ENCODE data around the gene APOB. TPM values are rescaled to one million over a fixed set of nuclear protein-coding genes. Genes with fewer than 3 reads are reported as not detected.

APOB gene
- polyA plus RNA-seq, 1 experiment = 0.04 TPM

DNA sequence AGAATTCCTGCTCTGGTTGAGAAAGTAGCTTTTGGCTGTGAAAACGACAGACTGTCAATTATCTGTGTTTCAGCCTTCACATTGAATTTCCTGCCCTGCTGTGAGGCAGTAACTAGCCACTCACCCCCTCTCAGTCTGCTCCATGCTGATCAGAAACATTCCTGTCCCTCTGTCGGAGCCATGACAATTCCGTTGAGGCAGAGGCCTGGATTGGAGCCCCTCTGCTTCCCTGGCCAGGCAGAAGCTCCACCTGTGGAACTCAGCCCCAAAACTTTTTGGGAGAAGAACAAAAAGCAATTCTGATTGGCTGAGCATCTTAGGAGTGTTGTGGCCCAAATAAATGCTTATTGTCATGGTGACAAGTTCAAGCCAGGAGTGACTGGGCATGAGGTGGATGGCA is 60.0 kb downstream of the APOB start:
- no peaks in the 10 kb centered on the region for H3K27me3 ChIP-seq (ENCODE audit: control insufficient read depth, insufficient read depth, low read length)
- ChIA-PET CTCF (interaction anchor here (1.2 kb wide), 1 partner anchor 40 kb away, joined by 3 read pairs; no protein-coding TSS in a partner anchor), POLR2A (no interaction called here)
- no peaks in the 10 kb centered on the region for H3K36me3 ChIP-seq (ENCODE audit: control insufficient read depth, insufficient read depth, low read length)
- TF ChIP-seq, protein P1, sequence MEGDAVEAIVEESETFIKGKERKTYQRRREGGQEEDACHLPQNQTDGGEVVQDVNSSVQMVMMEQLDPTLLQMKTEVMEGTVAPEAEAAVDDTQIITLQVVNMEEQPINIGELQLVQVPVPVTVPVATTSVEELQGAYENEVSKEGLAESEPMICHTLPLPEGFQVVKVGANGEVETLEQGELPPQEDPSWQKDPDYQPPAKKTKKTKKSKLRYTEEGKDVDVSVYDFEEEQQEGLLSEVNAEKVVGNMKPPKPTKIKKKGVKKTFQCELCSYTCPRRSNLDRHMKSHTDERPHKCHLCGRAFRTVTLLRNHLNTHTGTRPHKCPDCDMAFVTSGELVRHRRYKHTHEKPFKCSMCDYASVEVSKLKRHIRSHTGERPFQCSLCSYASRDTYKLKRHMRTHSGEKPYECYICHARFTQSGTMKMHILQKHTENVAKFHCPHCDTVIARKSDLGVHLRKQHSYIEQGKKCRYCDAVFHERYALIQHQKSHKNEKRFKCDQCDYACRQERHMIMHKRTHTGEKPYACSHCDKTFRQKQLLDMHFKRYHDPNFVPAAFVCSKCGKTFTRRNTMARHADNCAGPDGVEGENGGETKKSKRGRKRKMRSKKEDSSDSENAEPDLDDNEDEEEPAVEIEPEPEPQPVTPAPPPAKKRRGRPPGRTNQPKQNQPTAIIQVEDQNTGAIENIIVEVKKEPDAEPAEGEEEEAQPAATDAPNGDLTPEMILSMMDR (IDR thresholded peaks at IDR 0.05; ENCODE audit: insufficient read depth, low read depth, low read length) = no peak
- no peak overlapping the region for H3K4me3 ChIP-seq (ENCODE audit: low read depth, low read length)
- DNase-seq (ENCODE audit: low read depth) = no peak

DNA sequence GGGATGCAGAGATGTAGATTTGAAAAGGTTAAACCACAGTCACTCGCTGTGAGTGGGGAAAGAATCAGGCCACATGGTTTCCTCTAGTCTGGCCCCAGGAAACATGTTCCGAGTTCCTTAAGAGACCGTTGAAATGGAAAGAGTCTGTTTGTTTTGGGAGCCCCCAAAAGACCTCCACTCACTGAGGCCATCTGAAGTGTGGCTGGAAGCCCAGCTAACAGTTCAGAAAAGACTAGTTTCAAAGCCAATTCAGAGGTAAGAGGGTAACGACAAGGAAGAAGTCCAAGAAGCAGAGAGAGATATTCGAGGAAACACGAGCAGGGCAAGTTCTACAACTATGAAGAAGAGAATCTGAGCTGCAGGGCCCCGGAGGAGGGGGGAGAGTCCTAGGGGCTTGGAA is 61.0 kb downstream of the APOB start:
- ChIA-PET CTCF (interaction anchor here (1.5 kb wide), 1 partner anchor 20 kb away, joined by 5 read pairs; no protein-coding TSS in a partner anchor), POLR2A (no interaction called here)
- TF ChIP-seq, protein P1 (IDR thresholded peaks at IDR 0.05; ENCODE audit: insufficient read depth, low read depth, low read length) = no peak
- Histone ChIP-seq H3K4me3 (ENCODE audit: low read depth, low read length) (no peak overlapping the region), H3K27me3 (ENCODE audit: control insufficient read depth, insufficient read depth, low read length) (no peaks in the 10 kb centered on the region), H3K36me3 (ENCODE audit: control insufficient read depth, insufficient read depth, low read length) (no peaks in the 10 kb centered on the region)
- DNase-seq (ENCODE audit: low read depth) = no peak

DNA sequence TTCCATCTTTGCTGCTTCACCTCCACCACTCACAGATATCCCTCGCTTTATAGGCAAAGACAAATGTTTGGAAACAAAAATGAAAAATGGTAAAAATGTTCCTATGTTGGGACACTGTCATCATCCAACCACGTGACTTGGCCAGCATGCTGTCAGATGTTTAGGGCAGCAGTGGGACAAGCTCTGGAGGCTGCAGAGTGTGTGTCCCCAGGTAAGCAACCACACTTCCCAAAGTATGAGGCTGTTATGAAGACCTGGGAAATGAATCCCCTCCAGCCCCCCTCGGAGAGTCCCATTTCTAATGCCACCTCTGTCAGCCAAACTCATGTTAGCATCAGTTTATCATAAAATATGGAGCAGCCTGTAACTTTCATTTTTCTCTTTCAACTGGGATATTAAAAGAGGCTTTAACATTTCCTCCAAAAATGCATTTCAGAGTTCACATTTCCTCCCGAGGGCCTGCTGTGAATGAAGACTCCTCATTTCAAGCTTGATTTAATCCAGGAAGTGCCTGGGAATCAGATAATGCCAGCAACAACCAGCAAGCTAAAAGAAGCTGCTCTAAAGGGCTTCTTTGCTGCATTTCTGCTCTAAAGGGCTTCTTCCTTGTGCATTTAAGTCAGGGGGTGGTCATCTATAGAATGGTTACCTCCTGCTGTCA is 66.2 kb downstream of the APOB start:
- Histone ChIP-seq H3K36me3 (ENCODE audit: control insufficient read depth, insufficient read depth, low read length) (no peaks in the 10 kb centered on the region), H3K27me3 (ENCODE audit: control insufficient read depth, insufficient read depth, low read length) (no peaks in the 10 kb centered on the region), H3K4me3 (ENCODE audit: low read depth, low read length) (no peak overlapping the region)
- ChIA-PET POLR2A (no interaction called here), CTCF (interaction anchor here (1.0 to 1.3 kb wide), 2 partner anchors 15 to 316 kb away, joined by 3 to 6 read pairs; no protein-coding TSS in a partner anchor)
- no peak for DNase-seq (ENCODE audit: low read depth)
- TF ChIP-seq, protein P1 (IDR thresholded peaks at IDR 0.05; ENCODE audit: insufficient read depth, low read depth, low read length) = no peak

DNA sequence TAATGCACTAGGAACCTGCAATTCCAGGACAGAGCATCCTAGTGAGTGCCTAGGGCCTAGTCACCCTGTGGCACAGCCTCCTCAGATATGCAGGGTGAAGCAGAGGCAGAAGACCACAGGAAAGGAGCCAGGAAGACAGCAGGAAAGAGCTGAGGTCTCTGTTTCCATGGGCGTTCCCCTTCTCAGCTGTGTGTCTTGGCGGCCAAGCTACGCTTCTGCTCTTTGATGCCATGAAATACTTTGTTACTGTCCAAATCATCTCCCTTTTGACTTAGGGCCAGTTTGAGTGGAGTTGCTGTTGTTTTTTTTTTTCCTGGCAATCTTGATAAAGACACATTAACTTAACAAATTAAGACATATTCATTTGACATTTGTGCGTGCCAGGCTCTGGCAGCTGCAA is 67.3 kb downstream of the APOB start:
- TF ChIP-seq, protein P1 (IDR thresholded peaks at IDR 0.05; ENCODE audit: insufficient read depth, low read depth, low read length) = no peak
- Histone ChIP-seq H3K27me3 (ENCODE audit: control insufficient read depth, insufficient read depth, low read length) (no peaks in the 10 kb centered on the region), H3K36me3 (ENCODE audit: control insufficient read depth, insufficient read depth, low read length) (no peaks in the 10 kb centered on the region), H3K4me3 (ENCODE audit: low read depth, low read length) (no peak overlapping the region)
- DNase-seq (ENCODE audit: low read depth) = no peak
- ChIA-PET POLR2A (no interaction called here), CTCF (interaction anchor here (0.9 kb wide), 1 partner anchor 315 kb away, joined by 6 read pairs; no protein-coding TSS in a partner anchor)

DNA sequence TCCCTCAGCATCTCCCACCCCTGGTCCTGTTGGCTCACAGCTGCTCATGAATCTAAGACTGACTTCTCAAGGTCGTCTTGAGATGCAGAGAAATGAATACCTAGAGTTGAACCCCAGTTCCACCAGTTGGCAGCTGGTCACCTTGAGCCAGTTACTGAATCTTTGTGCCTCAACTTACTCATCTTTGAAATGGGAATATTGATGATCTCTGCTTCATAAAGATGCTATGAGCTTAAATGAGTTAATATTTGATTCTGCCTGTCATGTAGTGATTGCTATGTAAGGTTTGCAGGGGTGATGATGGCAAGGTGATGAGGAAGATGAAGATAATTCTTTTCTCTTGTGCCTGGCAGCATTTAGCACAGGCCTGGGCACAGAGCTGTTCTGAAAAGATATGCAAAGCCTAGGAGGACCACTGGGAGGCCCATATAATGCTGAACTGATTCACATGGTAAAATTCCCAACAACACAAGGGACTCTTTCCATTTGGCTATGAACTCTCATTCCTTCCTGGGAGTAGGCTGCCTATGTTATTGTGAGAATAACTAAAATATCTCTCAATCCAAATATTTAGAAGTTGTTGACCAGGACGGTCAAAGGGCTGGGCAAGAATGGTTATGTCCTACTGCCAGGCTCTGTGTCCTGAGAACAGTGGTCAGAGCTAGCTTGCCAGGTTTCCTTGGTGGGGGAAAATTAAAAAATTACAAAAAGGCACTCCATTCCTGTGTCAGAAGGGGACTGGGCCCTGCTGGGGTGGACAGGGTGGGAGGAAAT is 70.9 kb downstream of the APOB start:
- POLR2A ChIA-PET = no interaction called here
- no peak overlapping the region for H3K4me3 ChIP-seq (ENCODE audit: low read depth, low read length)
- TF ChIP-seq, protein P1 (IDR thresholded peaks at IDR 0.05; ENCODE audit: insufficient read depth, low read depth, low read length) = no peak
- H3K36me3 ChIP-seq (ENCODE audit: control insufficient read depth, insufficient read depth, low read length) = no peaks in the 10 kb centered on the region
- CTCF ChIA-PET = interaction anchor here (1.6 to 1.7 kb wide), 2 partner anchors 10 to 312 kb away, joined by 4 to 7 read pairs; no protein-coding TSS in a partner anchor
- no peaks in the 10 kb centered on the region for H3K27me3 ChIP-seq (ENCODE audit: control insufficient read depth, insufficient read depth, low read length)
- DNase-seq (ENCODE audit: low read depth) = no peak
